Measurements from ENCODE around the gene EFCAB8. TPM values are rescaled to one million over a fixed set of nuclear protein-coding genes. Genes with fewer than 3 reads are reported as not detected.

Gene EFCAB8
- total RNA-seq, 1 donor from 2014 or later: 0.41 TPM

- peaks cover 11% of the 10 kb centered on the region for H3K36me3 Mint-ChIP-seq (ENCODE audit: low read depth, unreplicated experiment)
- H3K27ac Mint-ChIP-seq (ENCODE audit: unreplicated experiment): no peak overlapping the region
Measured at GRCh38 chr20:32914031-32914430, 55.3 kb downstream of the EFCAB8 start.

DNA sequence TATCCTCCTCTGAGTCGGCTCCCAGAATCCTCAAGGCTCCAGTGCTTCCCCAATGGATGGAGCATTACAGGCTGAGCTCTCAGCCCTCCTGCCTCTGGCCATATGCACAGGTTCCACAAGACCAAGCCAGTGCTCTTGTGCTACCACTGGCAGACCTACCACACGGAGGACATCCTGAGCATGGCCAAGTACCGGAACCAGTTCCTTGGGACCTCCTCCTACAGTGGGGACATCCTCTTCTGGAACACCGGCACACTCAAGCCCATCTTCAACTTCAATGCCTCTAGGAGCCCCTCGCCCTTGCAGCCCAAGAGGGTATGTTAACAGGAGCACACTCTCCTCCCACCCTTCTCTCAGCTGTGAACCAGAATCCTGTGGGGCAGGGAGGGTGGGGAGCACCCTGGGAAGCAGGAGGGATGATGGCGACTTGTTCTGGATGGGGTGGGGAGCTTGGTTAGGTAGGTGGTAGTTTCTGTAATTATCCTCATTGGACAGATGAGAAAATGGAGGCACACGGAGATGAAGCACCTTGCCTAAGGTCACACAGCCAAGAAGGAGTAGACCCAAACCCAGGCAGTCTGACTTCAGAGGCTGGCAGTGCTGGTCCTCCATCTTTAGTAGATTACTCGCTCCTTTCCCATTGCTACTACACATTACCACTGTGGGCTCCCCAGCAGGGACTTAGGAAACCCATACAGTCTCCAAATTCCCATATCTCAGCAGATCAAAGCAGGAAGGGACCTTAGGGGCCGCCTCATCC lies 58.6 kb downstream of the EFCAB8 start:
- TF ChIP-seq, protein P1, sequence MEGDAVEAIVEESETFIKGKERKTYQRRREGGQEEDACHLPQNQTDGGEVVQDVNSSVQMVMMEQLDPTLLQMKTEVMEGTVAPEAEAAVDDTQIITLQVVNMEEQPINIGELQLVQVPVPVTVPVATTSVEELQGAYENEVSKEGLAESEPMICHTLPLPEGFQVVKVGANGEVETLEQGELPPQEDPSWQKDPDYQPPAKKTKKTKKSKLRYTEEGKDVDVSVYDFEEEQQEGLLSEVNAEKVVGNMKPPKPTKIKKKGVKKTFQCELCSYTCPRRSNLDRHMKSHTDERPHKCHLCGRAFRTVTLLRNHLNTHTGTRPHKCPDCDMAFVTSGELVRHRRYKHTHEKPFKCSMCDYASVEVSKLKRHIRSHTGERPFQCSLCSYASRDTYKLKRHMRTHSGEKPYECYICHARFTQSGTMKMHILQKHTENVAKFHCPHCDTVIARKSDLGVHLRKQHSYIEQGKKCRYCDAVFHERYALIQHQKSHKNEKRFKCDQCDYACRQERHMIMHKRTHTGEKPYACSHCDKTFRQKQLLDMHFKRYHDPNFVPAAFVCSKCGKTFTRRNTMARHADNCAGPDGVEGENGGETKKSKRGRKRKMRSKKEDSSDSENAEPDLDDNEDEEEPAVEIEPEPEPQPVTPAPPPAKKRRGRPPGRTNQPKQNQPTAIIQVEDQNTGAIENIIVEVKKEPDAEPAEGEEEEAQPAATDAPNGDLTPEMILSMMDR (IDR thresholded peaks at IDR 0.05; ENCODE audit: insufficient read depth, low read depth, low read length): no peak
- no peak for TF ChIP-seq EZH2 (IDR thresholded peaks at IDR 0.05; ENCODE audit: insufficient read depth, low read length)
- Histone ChIP-seq H4K20me1 (ENCODE audit: insufficient read depth, low read length) (no peaks in the 10 kb centered on the region), H3K27ac (ENCODE audit: low read depth, low read length) (no peak overlapping the region), H3K27me3 (ENCODE audit: insufficient read depth, low read length) (no peaks in the 10 kb centered on the region), H3K4me3 (ENCODE audit: insufficient read depth, low read depth, low read length) (no peak overlapping the region), H3K4me1 (ENCODE audit: insufficient read depth, low read length) (no peaks in the 10 kb centered on the region), H3K9ac (ENCODE audit: low read length) (no peak overlapping the region), H2AFZ (ENCODE audit: low read depth, low read length) (no peak overlapping the region), H3K4me2 (ENCODE audit: low read length) (no peak overlapping the region), H3K9me3 (ENCODE audit: insufficient read depth, low read depth, low read length) (peaks cover 6% of the 10 kb centered on the region), H3K79me2 (ENCODE audit: insufficient read depth, low read length) (no peaks in the 10 kb centered on the region), H3K36me3 (ENCODE audit: insufficient read depth, low read length) (no peaks in the 10 kb centered on the region)
- Mint-ChIP-seq H3K27ac (ENCODE audit: unreplicated experiment) (no peak overlapping the region), H3K27me3 (ENCODE audit: low read depth, unreplicated experiment) (peaks cover 20% of the 10 kb centered on the region), H3K9me3 (ENCODE audit: unreplicated experiment) (peaks cover 33% of the 10 kb centered on the region), H3K36me3 (ENCODE audit: low read depth, unreplicated experiment) (peaks cover 8% of the 10 kb centered on the region), H3K4me3 (ENCODE audit: unreplicated experiment) (no peak overlapping the region), H3K4me1 (ENCODE audit: low read depth, unreplicated experiment) (no peaks in the 10 kb centered on the region)
- no peak for DNase-seq (ENCODE audit: low read depth)
- no peak for FAIRE-seq

More at GRCh38 chr20:32914031-32914430, 55.3 kb downstream of the EFCAB8 start:
- Histone ChIP-seq H3K4me3 (ENCODE audit: insufficient read depth, low read depth, low read length) (no peak overlapping the region), H4K20me1 (ENCODE audit: insufficient read depth, low read length) (no peaks in the 10 kb centered on the region), H3K4me1 (ENCODE audit: insufficient read depth, low read length) (no peaks in the 10 kb centered on the region), H2AFZ (ENCODE audit: low read depth, low read length) (no peak overlapping the region), H3K79me2 (ENCODE audit: insufficient read depth, low read length) (no peaks in the 10 kb centered on the region), H3K27ac (ENCODE audit: low read depth, low read length) (no peak overlapping the region), H3K36me3 (ENCODE audit: insufficient read depth, low read length) (no peaks in the 10 kb centered on the region), H3K27me3 (ENCODE audit: insufficient read depth, low read length) (no peaks in the 10 kb centered on the region), H3K9me3 (ENCODE audit: insufficient read depth, low read depth, low read length) (peaks cover 7% of the 10 kb centered on the region), H3K9ac (ENCODE audit: low read length) (no peak overlapping the region), H3K4me2 (ENCODE audit: low read length) (no peak overlapping the region)
- FAIRE-seq (no peak), DNase-seq (ENCODE audit: low read depth) (no peak)
- Mint-ChIP-seq H3K4me3 (ENCODE audit: unreplicated experiment) (no peak overlapping the region), H3K4me1 (ENCODE audit: low read depth, unreplicated experiment) (no peaks in the 10 kb centered on the region), H3K9me3 (ENCODE audit: unreplicated experiment) (peaks cover 26% of the 10 kb centered on the region), H3K27me3 (ENCODE audit: low read depth, unreplicated experiment) (peaks cover 13% of the 10 kb centered on the region)
- no peak for TF ChIP-seq EZH2 (IDR thresholded peaks at IDR 0.05; ENCODE audit: insufficient read depth, low read length)
- TF ChIP-seq, protein P1 (IDR thresholded peaks at IDR 0.05; ENCODE audit: insufficient read depth, low read depth, low read length): no peak

DNA sequence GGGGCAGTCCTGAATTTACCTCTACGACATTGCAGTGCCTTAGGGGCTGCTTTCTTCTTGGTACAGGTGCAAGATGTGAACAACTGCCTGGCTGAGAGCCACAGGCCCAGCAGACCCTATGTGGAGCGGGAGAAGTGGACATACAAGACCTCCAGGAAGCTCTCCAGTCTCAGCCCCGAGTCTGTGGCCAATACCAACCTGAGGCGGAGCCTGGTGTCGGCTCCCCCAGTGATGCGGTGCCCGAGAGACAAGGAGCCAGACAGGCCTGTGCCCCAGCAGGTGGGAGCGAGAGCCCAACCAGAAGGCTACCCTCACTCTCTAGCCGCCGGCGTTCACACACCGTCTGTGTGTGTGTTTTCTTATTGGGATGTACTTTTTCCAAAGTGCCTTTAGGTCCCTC lies 59.6 kb downstream of the EFCAB8 start:
- Mint-ChIP-seq H3K36me3 (ENCODE audit: low read depth, unreplicated experiment) (peaks cover 6% of the 10 kb centered on the region), H3K4me1 (ENCODE audit: low read depth, unreplicated experiment) (no peaks in the 10 kb centered on the region), H3K4me3 (ENCODE audit: unreplicated experiment) (no peak overlapping the region), H3K9me3 (ENCODE audit: unreplicated experiment) (peaks cover 33% of the 10 kb centered on the region), H3K27me3 (ENCODE audit: low read depth, unreplicated experiment) (peaks cover 26% of the 10 kb centered on the region), H3K27ac (ENCODE audit: unreplicated experiment) (no peak overlapping the region)
- TF ChIP-seq, protein P1 (IDR thresholded peaks at IDR 0.05; ENCODE audit: insufficient read depth, low read depth, low read length): no peak
- TF ChIP-seq EZH2 (IDR thresholded peaks at IDR 0.05; ENCODE audit: insufficient read depth, low read length): no peak
- no peaks in the 10 kb centered on the region for H3K36me3 ChIP-seq (ENCODE audit: insufficient read depth, low read length)
- no peak overlapping the region for H3K4me2 ChIP-seq (ENCODE audit: low read length)
- no peak for DNase-seq (ENCODE audit: low read depth)
- no peak for FAIRE-seq
- no peaks in the 10 kb centered on the region for H3K4me1 ChIP-seq (ENCODE audit: insufficient read depth, low read length)
- H3K9ac ChIP-seq (ENCODE audit: low read length): no peak overlapping the region
- H3K9me3 ChIP-seq (ENCODE audit: insufficient read depth, low read depth, low read length): peaks cover 2% of the 10 kb centered on the region
- H3K4me3 ChIP-seq (ENCODE audit: insufficient read depth, low read depth, low read length): no peak overlapping the region
- no peak overlapping the region for H2AFZ ChIP-seq (ENCODE audit: low read depth, low read length)
- no peaks in the 10 kb centered on the region for H3K79me2 ChIP-seq (ENCODE audit: insufficient read depth, low read length)
- no peak overlapping the region for H3K27ac ChIP-seq (ENCODE audit: low read depth, low read length)
- no peaks in the 10 kb centered on the region for H4K20me1 ChIP-seq (ENCODE audit: insufficient read depth, low read length)
- H3K27me3 ChIP-seq (ENCODE audit: insufficient read depth, low read length): no peaks in the 10 kb centered on the region

All from astrocyte (in vitro differentiated cells and primary cell).